ENCODE results near the gene SYTL5.

DNA sequence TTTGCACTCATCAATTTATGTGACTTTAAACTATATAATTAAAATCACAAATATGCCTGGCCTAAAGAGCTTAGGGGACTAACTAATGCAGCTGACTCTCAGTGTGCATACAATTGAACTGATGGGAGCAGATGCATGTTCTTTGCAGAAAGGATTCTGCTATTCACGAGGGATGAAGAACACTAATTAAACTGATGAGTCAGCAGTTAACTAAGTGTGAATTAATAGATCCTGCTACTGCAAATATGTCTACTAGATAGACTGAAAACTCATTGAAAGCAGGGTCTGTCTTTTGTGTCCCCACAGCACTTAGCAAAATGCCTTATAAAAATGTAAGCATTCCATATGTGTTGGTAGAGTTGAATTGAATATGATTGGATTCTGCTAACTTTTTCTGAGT, 110.4 kb downstream of the SYTL5 start:
- no peak for TF ChIP-seq CTCF (IDR thresholded peaks at IDR 0.05)
- TF ChIP-seq EZH2 (IDR thresholded peaks at IDR 0.05) = no peak
- TF ChIP-seq EZH2phosphoT487 (IDR thresholded peaks at IDR 0.05) = no peak

All from neural progenitor cell (in vitro differentiated cells).